ENCODE data around the gene MGAT4B. TPM values are rescaled to one million over a fixed set of nuclear protein-coding genes. Genes with fewer than 3 reads are reported as not detected.

MGAT4B gene
- polyA plus RNA-seq, 3 donors: 12.4 to 151 (median 14.3) TPM

DNA sequence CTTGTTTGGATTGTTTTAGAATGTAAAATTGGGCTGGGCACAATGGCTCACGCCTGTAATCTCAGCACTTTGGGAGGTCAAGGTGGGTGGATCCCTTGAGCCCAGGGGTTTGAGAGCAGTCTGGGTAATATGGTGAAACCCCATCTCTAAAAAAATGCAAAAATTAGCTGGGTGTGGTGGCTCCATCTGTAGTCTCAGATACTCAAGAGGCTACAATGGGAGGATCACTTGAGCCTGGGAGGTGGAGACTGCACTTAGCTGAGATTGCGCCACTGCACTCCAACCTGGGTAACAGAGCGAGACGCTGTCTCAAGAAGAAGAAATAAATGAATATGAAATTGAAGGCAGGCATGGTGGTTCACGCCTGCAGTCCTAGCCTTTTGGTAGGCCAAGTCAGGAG lies 52.7 kb downstream of the MGAT4B start:
- H3K79me2 ChIP-seq (ENCODE audit: insufficient read depth, low read length): peaks cover 97% of the 10 kb centered on the region
- peak overlapping the region in 1 of 2 donors; percentile 46 for H3K27ac ChIP-seq (ENCODE audit: low read depth in 1 of 2, low read length in 2 of 2)
- H3K4me3 Mint-ChIP-seq: no peak overlapping the region
- no peak overlapping the region for H3K4me2 ChIP-seq (replicated peaks; ENCODE audit: extremely low read depth, low read length, poor library complexity, severe bottlenecking)
- WGBS (ENCODE audit: insufficient coverage): 49% methylated on average over 4 of the region's 5 CpGs
- peaks cover 18 to 35% of the 10 kb centered on the region in 2 donors for H3K36me3 Mint-ChIP-seq
- peak overlapping the region in 5 of 7 donors; percentile 46 to 84 (median 47) for H3K27ac Mint-ChIP-seq
- TF ChIP-seq, protein P1, sequence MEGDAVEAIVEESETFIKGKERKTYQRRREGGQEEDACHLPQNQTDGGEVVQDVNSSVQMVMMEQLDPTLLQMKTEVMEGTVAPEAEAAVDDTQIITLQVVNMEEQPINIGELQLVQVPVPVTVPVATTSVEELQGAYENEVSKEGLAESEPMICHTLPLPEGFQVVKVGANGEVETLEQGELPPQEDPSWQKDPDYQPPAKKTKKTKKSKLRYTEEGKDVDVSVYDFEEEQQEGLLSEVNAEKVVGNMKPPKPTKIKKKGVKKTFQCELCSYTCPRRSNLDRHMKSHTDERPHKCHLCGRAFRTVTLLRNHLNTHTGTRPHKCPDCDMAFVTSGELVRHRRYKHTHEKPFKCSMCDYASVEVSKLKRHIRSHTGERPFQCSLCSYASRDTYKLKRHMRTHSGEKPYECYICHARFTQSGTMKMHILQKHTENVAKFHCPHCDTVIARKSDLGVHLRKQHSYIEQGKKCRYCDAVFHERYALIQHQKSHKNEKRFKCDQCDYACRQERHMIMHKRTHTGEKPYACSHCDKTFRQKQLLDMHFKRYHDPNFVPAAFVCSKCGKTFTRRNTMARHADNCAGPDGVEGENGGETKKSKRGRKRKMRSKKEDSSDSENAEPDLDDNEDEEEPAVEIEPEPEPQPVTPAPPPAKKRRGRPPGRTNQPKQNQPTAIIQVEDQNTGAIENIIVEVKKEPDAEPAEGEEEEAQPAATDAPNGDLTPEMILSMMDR (IDR thresholded peaks at IDR 0.05): no peak
- H3K36me3 ChIP-seq (replicated peaks in 1 of 2; ENCODE audit: control insufficient read depth in 1 of 2, insufficient read depth in 2 of 2, low read length in 2 of 2): peaks cover 4 to 25% of the 10 kb centered on the region in 2 donors
- no peaks in the 10 kb centered on the region for H3K9me3 ChIP-seq (replicated peaks in 1 of 2; ENCODE audit: control insufficient read depth in 1 of 2, insufficient read depth in 1 of 2, low read length in 2 of 2)
- DNase-seq: no peak
- peaks cover 0 to 2% (median 0%) of the 10 kb centered on the region in 7 donors for H3K9me3 Mint-ChIP-seq
- peaks cover 38 to 43% of the 10 kb centered on the region in 2 donors for H3K4me1 ChIP-seq (ENCODE audit: control insufficient read depth in 1 of 2, insufficient read depth in 2 of 2, low read length in 2 of 2)
- intact Hi-C loops (cut with micrococcal nuclease): no loop called here
- H3K4me1 Mint-ChIP-seq: peaks cover 49% of the 10 kb centered on the region
- no peak overlapping the region for H3K9ac ChIP-seq (ENCODE audit: insufficient read depth, low read length, poor library complexity, severe bottlenecking)
- no peak overlapping the region for H3K4me3 ChIP-seq (replicated peaks in 1 of 3; ENCODE audit: low read depth in 2 of 3, low read length in 3 of 3)
- no peaks in the 10 kb centered on the region for H3K27me3 ChIP-seq (ENCODE audit: control insufficient read depth in 2 of 2, insufficient read depth in 2 of 2, low read length in 2 of 2)
- peaks cover 97% of the 10 kb centered on the region for H4K20me1 ChIP-seq (ENCODE audit: insufficient read depth, low read length)
- H2AFZ ChIP-seq (ENCODE audit: insufficient read depth, low read depth, low read length, poor library complexity, severe bottlenecking): no peak overlapping the region
- H3K27me3 Mint-ChIP-seq (ENCODE audit: low read depth in 3 of 3): peaks cover 0 to 3% (median 2%) of the 10 kb centered on the region in 3 donors

DNA sequence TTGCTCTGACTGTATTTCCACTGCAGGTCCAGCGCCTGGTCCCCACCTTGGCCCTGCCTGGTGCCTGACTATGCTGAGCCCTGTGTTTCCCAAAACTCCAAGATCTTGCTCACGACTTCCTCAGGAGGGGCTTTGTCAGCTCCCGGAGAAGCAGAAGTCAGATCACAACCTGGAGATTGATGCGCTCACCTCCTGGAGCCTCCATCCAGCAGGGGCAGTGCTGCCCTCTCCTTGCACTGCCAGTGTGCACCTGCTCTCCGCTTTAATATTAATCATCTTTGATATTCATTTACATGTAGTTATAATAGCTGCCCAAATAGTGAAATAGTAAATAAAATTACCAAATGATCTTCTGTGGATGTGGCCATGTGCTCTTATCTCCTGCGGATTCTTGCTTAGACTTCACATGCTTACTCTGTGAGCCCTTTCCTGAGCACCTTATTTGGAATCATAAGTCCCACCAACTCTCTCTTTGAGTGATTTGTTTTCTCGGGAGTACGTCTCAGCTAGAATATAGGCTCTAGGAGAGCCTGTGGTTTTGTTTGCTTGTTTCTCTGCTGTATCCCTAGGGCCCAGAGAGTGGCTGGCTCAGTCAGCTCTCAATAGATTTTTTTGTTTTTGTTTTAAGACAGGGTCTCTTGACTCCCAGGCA lies 56.7 kb downstream of the MGAT4B start:
- no peaks in the 10 kb centered on the region for H3K9me3 Mint-ChIP-seq
- H4K20me1 ChIP-seq (ENCODE audit: insufficient read depth, low read length): peaks cover 97% of the 10 kb centered on the region
- 92% methylated on average over 6 of the region's 8 CpGs for WGBS (ENCODE audit: insufficient coverage)
- no peaks in the 10 kb centered on the region for H3K27me3 ChIP-seq (ENCODE audit: control insufficient read depth in 2 of 2, insufficient read depth in 2 of 2, low read length in 2 of 2)
- no peaks in the 10 kb centered on the region for H3K9me3 ChIP-seq (replicated peaks in 1 of 2; ENCODE audit: control insufficient read depth in 1 of 2, insufficient read depth in 1 of 2, low read length in 2 of 2)
- DNase-seq: no peak
- H3K27ac Mint-ChIP-seq: peak overlapping the region in 5 of 7 donors; percentile 7 to 84 (median 20)
- H3K36me3 ChIP-seq (replicated peaks in 1 of 2; ENCODE audit: control insufficient read depth in 1 of 2, insufficient read depth in 2 of 2, low read length in 2 of 2): peaks cover 4 to 28% of the 10 kb centered on the region in 2 donors
- no peak overlapping the region for H3K9ac ChIP-seq (ENCODE audit: insufficient read depth, low read length, poor library complexity, severe bottlenecking)
- peaks cover 0 to 3% (median 2%) of the 10 kb centered on the region in 3 donors for H3K27me3 Mint-ChIP-seq (ENCODE audit: low read depth in 3 of 3)
- peaks cover 24 to 35% of the 10 kb centered on the region in 2 donors for H3K4me1 ChIP-seq (ENCODE audit: control insufficient read depth in 1 of 2, insufficient read depth in 2 of 2, low read length in 2 of 2)
- H3K4me3 Mint-ChIP-seq: no peak overlapping the region
- no peak overlapping the region for H3K4me2 ChIP-seq (replicated peaks; ENCODE audit: extremely low read depth, low read length, poor library complexity, severe bottlenecking)
- TF ChIP-seq, protein P1 (IDR thresholded peaks at IDR 0.05): no peak
- intact Hi-C loops (cut with micrococcal nuclease): no loop called here
- H3K36me3 Mint-ChIP-seq: peaks cover 22 to 41% of the 10 kb centered on the region in 2 donors
- peaks cover 97% of the 10 kb centered on the region for H3K79me2 ChIP-seq (ENCODE audit: insufficient read depth, low read length)
- H3K4me3 ChIP-seq (replicated peaks in 1 of 3; ENCODE audit: low read depth in 2 of 3, low read length in 3 of 3): no peak overlapping the region
- H3K27ac ChIP-seq (ENCODE audit: low read depth in 1 of 2, low read length in 2 of 2): peak overlapping the region in 1 of 2 donors; percentile 53
- peaks cover 40% of the 10 kb centered on the region for H3K4me1 Mint-ChIP-seq
- no peak overlapping the region for H2AFZ ChIP-seq (ENCODE audit: insufficient read depth, low read depth, low read length, poor library complexity, severe bottlenecking)
